Gastroesophageal sphincter (tissue), 4 donors: ENCODE measurements around the gene EVX1. TPM values are rescaled to one million over a fixed set of nuclear protein-coding genes. Genes with fewer than 3 reads are reported as not detected.
A peak's percentile ranks its signal among the peaks of the same experiment; 100 is the strongest.

Source experiments
- ATAC-seq: fragments of 150-250 bp; one replicate; pipeline ENCODE4 v1.9.1; 2016; ENCODE audit warnings: mild to moderate bottlenecking, moderate library complexity
- H3K27ac ChIP-seq, 4 donors: fragments of 200-600 bp; sonication (generic) in 3 of 4; 1 replicate in 3 of 4; 2 replicates in 1 of 4; pipeline ENCODE4 v1.5.1; 2016 to 2019
- H3K27me3 ChIP-seq: fragments of 200-600 bp; sonication (generic); one replicate; pipeline ENCODE4 v1.5.1; 2019
- H3K36me3 ChIP-seq, 2 donors: fragments of 200-600 bp; sonication (generic); one replicate each; pipeline ENCODE4 v1.5.1; 2019; ENCODE audit warnings: control low read depth in 1 of 2
- H3K4me1 ChIP-seq, 3 donors: fragments of 200-600 bp; sonication (generic); 1 replicate in 2 of 3; 2 replicates in 1 of 3; pipeline ENCODE4 v1.5.1; 2016 to 2019; ENCODE audit warnings: control low read depth in 2 of 3
- H3K4me3 ChIP-seq, 2 donors: fragments of 200-600 bp; sonication (generic); one replicate each; pipeline ENCODE4 v1.5.1; 2019; ENCODE audit warnings: mild to moderate bottlenecking in 1 of 2, moderate library complexity in 1 of 2
- H3K9me3 ChIP-seq, 3 donors: fragments of 200-600 bp; sonication (generic); one replicate each; pipeline ENCODE4 v1.5.1; 2017 to 2019; ENCODE audit warnings: control low read depth in 2 of 3
- CTCF ChIP-seq, 4 experiments: fragments of 200-600 bp in 2 of 4; fragments of 450-650 bp in 2 of 4; sonication (generic) in 1 of 4; IDR thresholded peaks; one replicate each; pipeline ENCODE4 v1.5.1; 2017 to 2019; ENCODE audit warnings: antibody characterized with exemption in 4 of 4, mild to moderate bottlenecking in 2 of 4, moderate library complexity in 2 of 4
- EP300 ChIP-seq: sonication (generic); formaldehyde crosslinking; IDR thresholded peaks from one replicate; pipeline ENCODE4 v1.6.1; 2017; ENCODE audit warnings: antibody characterized with exemption, mild to moderate bottlenecking
- POLR2A ChIP-seq, 2 donors: fragments of 450-650 bp; IDR thresholded peaks; one replicate each; pipeline ENCODE4 v1.6.1; 2017; ENCODE audit warnings: antibody characterized with exemption in 2 of 2, mild to moderate bottlenecking in 2 of 2, moderate library complexity in 1 of 2
- POLR2AphosphoS5 ChIP-seq: sonication (generic); formaldehyde crosslinking; IDR thresholded peaks from one replicate; pipeline ENCODE4 v1.6.1; 2017; ENCODE audit warnings: antibody characterized with exemption
- WGBS, 2 donors: methylation state at CpG; one replicate each; pipeline ENCODE4 v1.1.5; 2018; ENCODE audit warnings: low coverage in 1 of 2; 5-methylcytosine and 5-hydroxymethylcytosine counted together
- total RNA-seq, 4 donors: library from RNA; depleted of rRNA; stranded (reverse); fragments of >200 nt; gene quantifications; one replicate each; pipeline ENCODE4 v1.1.0, GENCODE V29; 2016

EVX1 gene
- total RNA-seq, 4 donors from 2014 or later, result not detected

DNA sequence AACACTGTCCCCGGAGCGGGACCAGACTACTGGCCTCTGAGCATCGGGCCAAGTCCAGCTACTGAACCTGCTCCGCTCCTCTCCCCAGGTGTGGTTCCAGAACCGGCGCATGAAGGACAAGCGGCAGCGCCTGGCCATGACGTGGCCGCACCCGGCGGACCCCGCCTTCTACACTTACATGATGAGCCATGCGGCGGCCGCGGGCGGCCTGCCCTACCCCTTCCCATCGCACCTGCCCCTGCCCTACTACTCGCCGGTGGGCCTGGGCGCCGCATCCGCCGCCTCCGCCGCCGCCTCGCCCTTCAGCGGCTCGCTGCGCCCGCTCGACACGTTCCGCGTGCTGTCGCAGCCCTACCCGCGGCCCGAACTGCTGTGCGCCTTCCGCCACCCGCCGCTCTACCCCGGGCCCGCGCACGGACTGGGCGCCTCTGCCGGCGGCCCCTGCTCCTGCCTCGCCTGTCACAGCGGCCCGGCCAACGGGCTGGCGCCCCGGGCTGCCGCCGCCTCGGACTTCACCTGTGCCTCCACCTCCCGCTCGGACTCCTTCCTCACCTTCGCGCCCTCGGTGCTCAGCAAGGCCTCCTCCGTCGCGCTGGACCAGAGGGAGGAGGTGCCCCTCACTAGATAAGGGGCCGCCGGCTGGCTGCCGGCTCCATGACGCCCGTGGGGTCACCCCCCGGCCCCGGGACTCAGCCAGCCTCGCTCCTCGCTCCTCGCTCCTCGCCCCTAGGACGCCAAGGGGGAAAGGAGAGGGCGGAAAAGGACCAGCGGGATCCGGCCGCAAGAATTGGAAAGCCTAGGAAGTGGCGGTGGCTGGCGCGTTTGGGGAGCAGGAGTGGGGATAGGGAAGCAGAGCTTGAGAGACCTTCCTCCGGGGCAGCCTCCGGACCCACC is 3.4 kb downstream of the EVX1 start:
- H3K4me3 ChIP-seq, result peak overlapping the region in 1 of 2 donors; percentile 28
- WGBS, 2 donors, result no CpG with 5 or more reads among the region's 90 CpGs
- H3K27me3 ChIP-seq, result peaks cover 100% of the 10 kb centered on the region
- TF ChIP-seq EP300, result no peak
- no peak for TF ChIP-seq POLR2A (IDR thresholded peaks at IDR 0.05)
- TF ChIP-seq CTCF (IDR thresholded peaks at IDR 0.05), result no peak
- no peak for TF ChIP-seq POLR2AphosphoS5
- H3K36me3 ChIP-seq, result no peaks in the 10 kb centered on the region
- H3K27ac ChIP-seq, result no peak overlapping the region
- no peaks in the 10 kb centered on the region for H3K9me3 ChIP-seq
- peaks cover 0 to 45% (median 30%) of the 10 kb centered on the region in 3 donors for H3K4me1 ChIP-seq
- ATAC-seq, result peak; percentile 27

DNA sequence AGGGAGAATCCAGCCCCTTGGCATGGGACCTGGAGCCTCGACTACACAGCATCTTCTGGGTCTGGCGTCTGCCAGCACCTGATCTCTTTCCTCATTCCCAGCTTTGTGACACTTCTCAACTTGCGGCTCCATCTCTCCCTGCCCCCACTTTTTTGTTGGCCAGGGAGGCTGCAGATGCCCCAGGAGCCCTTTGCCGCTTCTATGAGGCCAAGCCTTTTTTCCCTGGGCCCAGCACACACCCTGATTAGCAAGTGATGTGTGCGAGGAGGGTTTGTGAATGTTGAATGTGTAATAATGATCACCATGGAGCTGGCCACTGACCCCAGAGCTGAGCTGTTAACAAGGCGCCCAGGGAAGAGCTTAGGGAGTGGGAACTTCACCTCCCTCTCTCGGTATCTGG is 4.4 kb downstream of the EVX1 start:
- no peak for TF ChIP-seq POLR2A (IDR thresholded peaks at IDR 0.05)
- no peak for TF ChIP-seq CTCF (IDR thresholded peaks at IDR 0.05)
- Histone ChIP-seq H3K9me3 (no peaks in the 10 kb centered on the region), H3K36me3 (no peaks in the 10 kb centered on the region), H3K4me1 (peaks cover 0 to 55% (median 36%) of the 10 kb centered on the region in 3 donors), H3K27me3 (peaks cover 100% of the 10 kb centered on the region), H3K27ac (no peak overlapping the region), H3K4me3 (no peak overlapping the region)
- WGBS, 2 donors, result 52 to 93% methylated on average over 2 to 7 of the region's 7 CpGs
- ATAC-seq, result no peak

- H3K4me1 ChIP-seq, result peaks cover 0 to 52% (median 35%) of the 10 kb centered on the region in 3 donors
- 38 to 80% methylated on average over 2 to 4 of the region's 4 CpGs for WGBS, 2 donors
- no peak overlapping the region for H3K4me3 ChIP-seq
Measured at GRCh38 chr7:27247452-27248426, 5.1 kb downstream of the EVX1 start.

DNA sequence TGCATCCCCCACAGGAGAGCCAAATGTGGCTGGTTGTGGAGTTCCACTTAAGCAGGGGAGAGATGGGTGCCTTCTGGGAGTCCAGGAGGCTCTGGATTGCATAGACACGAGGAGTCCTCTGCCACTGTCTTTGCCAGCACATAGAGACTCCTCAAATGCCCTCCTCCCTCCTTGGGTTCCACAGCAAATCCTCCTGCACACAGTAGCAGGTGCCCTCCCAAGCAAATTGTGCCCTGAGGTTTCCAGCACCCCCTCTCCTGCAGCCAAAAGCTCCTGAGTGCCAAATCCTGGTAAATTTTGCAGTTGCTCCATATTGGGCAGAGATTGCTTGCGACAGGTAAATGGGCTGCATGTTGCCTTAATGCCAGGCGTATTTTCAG is 5.8 kb downstream of the EVX1 start:
- TF ChIP-seq POLR2AphosphoS5 (no peak), POLR2A (IDR thresholded peaks at IDR 0.05) (no peak), EP300 (no peak), CTCF (IDR thresholded peaks at IDR 0.05) (no peak)
- Histone ChIP-seq H3K36me3 (no peaks in the 10 kb centered on the region), H3K27ac (no peak overlapping the region), H3K4me1 (peaks cover 0 to 45% (median 28%) of the 10 kb centered on the region in 3 donors), H3K9me3 (no peaks in the 10 kb centered on the region), H3K27me3 (peaks cover 100% of the 10 kb centered on the region), H3K4me3 (no peak overlapping the region)
- no peak for ATAC-seq
- WGBS, 2 donors, result 45 to 61% methylated on average over 3 of the region's 3 CpGs

More at GRCh38 chr7:27247452-27248426, 5.1 kb downstream of the EVX1 start:
- ATAC-seq, result no peak
- H3K36me3 ChIP-seq, result no peaks in the 10 kb centered on the region
- H3K9me3 ChIP-seq, result no peaks in the 10 kb centered on the region
- no peak overlapping the region for H3K27ac ChIP-seq
- TF ChIP-seq POLR2A (IDR thresholded peaks at IDR 0.05) (no peak), CTCF (IDR thresholded peaks at IDR 0.05) (no peak)
- peaks cover 100% of the 10 kb centered on the region for H3K27me3 ChIP-seq
